NT2/D1 (cell line): ENCODE results near the gene FCN2.

ENCODE experiments used
- YY1 ChIP-seq: IDR thresholded peaks from 2 replicates; pipeline ENCODE4 v1.6.1; 2011; ENCODE audit not compliant: insufficient read length, insufficient read depth
- ZNF274 ChIP-seq: IDR thresholded peaks from 2 replicates; pipeline ENCODE4 v1.6.1; 2011; ENCODE audit warnings: mild to moderate bottlenecking, low read depth, low read length

GRCh38 chr9:134835987-134836386 lies 44.6 kb upstream of the FCN2 start:
- no peak for TF ChIP-seq YY1
- no peak for TF ChIP-seq ZNF274
